ENCODE data around the gene CYP1A2.

GRCh38 chr15:74724570-74725224, 23.9 kb upstream of the CYP1A2 start:
- TF ChIP-seq TCF12 (IDR thresholded peaks at IDR 0.05; ENCODE audit: low read depth) (no peak), FOXM1 (IDR thresholded peaks at IDR 0.05; ENCODE audit: borderline replicate concordance, low read depth) (no peak)

Measured in Ishikawa (cell line).